T1000 (cell line): ENCODE measurements around the gene JAZF1.
A peak's percentile ranks its signal among the peaks of the same experiment; 100 is the strongest.

Experiments
- DNase-seq: peaks from one replicate; lab custom pipeline; 2025; ENCODE audit warnings: mixed read lengths; lab: John Stamatoyannopoulos, UW

The JAZF1 gene

DNA sequence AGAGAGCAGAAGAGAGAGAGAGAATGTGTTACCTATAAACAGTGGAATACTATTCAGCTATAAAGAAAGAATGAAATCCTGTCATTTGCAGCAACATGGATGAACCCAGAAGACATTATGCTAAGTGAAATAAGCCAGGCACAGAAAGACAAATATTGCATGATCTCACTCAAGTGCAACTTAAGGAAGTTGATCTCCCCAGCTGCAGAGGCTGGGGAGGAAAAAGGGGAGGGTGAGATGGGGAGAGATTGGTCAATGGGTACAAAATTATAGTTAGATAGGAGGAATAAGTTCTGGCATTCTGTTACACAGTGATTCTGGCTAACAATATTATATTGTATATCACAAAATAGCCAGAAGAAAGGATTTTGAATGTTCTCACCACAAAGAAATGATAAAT is 11.2 kb upstream of the JAZF1 start:
- no peak for DNase-seq

- DNase-seq, result no peak
Measured at GRCh38 chr7:28191184-28191583, 10.6 kb upstream of the JAZF1 start.

DNA sequence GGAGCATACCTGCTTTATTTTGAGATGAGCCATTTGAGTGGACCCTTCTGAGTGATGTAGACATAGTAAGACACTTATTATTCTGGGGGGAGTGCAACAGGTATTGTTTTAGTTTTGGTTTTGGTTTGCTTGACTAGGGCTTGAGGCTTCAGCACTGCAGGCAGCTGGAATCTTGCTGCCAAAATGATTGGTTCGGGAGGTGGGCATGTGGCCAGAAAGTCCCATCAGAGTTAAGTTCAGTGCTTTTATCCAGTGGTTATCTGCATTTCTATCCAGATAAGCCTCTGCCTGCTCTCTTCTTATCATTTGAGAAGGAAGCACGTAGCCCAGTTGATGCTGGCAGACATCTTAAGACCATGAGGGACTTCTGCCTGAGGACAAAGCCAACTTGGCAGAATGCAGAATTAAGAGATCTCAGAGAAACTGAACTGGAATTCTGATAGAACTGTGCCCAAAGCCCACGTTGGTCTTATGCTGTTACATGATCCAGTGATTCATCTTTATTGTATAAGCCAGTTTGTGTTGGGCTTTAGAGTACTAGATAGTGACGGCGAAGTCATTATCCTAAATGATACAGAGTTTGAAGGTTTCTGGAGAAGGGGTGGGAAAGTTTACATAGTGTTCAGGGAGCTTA is 9.6 kb upstream of the JAZF1 start:
- DNase-seq, result no peak

GRCh38 chr7:28187012-28187411 is 6.4 kb upstream of the JAZF1 start:
- DNase-seq, result no peak

GRCh38 chr7:28183627-28184026 is 3.0 kb upstream of the JAZF1 start:
- no peak for DNase-seq

- no peak for DNase-seq
Measured at GRCh38 chr7:28182071-28182471, 1.5 kb upstream of the JAZF1 start.

- DNase-seq, result no peak
Measured at GRCh38 chr7:28181416-28181815, 821 bp upstream of the JAZF1 start.

DNA sequence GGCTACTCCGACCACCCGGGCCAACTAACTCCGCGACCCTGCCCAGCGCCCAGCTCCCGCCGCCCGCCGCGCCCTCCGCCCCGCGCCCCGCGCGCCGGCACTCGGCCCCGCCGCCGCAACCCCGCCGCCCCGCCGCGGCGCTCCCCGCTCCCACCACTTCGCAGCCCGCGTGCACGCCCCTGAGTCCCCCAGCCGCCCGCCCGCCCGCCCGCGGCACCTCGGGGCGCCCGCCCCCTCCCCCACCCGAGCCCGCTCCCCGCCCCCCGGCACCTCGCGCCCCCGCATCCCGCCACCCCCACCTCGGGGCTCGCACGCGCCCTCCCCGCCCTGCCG is 598 bp downstream of the JAZF1 start:
- DNase-seq, result no peak

- peak; percentile 12 for DNase-seq
Measured at GRCh38 chr7:28179120-28180030, 1.2 kb downstream of the JAZF1 start.

DNA sequence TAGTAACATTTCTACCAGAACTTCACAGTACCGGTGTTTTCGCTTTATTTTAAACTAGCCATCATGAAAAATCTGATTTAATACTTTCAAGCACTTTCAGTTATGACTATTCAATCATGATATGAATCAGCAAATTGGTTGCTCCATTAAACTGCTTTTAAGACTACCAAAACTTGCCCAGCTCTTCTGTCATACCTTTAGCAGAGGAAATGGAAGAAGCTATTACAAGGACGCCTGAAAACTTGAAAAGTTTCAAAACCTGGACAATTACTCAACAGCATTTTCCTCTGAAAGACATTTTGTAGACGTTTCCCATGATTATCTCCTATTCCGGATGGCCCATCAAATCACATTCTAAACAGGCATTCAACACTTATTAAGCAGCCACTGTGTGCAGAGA is 2.0 kb downstream of the JAZF1 start:
- DNase-seq, result no peak

DNA sequence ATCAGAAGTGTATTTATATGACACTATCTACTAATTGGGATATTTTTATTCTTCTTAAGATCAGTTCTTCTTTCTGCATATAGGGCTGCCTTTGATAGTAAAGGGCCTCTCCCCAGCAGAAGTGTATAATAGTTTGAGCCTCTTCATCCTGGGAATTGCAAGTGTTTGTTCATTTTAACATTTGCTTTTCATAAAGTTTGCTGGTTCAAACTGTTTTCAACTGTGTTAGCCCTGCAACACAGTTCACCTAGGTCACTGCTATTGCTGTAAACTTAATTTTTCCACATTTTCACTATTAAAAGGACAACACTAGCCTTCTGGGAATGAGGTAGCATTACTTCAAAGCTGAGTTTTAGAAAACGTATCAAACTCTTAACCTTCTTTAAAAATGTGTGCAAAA is 2.8 kb downstream of the JAZF1 start:
- no peak for DNase-seq

GRCh38 chr7:28176645-28177044 is 4.0 kb downstream of the JAZF1 start:
- DNase-seq, result no peak

DNA sequence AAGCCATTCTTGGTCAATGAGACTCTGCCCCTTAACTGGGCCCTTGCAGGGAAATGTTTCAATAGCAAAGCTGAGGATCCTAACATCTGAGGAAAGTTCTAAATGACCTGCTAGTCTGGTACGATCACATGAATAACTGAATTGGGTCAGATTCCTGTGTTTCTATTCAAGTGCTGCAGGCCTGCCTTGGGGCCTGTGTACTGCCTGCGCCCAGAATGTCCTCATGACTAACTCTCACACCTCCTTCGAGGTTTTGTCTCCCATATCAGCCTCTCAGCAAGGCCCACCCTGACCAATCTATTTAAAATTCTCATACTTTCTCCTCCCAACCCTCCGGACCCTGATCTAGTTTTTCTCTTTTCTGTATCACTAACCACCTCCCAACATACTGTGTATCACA is 4.4 kb downstream of the JAZF1 start:
- DNase-seq, result no peak

- DNase-seq, result no peak
Measured at GRCh38 chr7:28174901-28175661, 5.5 kb downstream of the JAZF1 start.

DNA sequence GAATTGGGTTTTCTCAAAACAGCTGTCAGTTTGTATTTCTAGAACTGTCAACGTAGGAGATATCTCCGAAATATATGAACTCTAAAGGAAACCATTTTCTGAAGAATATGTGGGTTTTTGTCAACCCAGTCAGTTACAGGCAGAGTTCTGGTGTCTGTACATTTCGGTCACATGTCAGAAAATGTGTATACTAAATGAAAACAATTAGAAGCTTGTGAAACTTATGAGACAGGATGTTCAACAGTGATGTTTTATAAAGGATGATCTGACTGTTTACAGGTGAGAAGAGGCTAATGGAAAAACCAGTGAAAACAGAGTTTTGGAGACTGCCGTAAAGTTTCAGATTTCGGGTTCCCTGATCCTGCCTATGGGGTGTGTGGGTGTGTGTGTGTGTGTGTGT is 6.2 kb downstream of the JAZF1 start:
- no peak for DNase-seq

- no peak for DNase-seq
Measured at GRCh38 chr7:28173531-28173930, 7.1 kb downstream of the JAZF1 start.

- no peak for DNase-seq
Measured at GRCh38 chr7:28172958-28173357, 7.6 kb downstream of the JAZF1 start.

DNA sequence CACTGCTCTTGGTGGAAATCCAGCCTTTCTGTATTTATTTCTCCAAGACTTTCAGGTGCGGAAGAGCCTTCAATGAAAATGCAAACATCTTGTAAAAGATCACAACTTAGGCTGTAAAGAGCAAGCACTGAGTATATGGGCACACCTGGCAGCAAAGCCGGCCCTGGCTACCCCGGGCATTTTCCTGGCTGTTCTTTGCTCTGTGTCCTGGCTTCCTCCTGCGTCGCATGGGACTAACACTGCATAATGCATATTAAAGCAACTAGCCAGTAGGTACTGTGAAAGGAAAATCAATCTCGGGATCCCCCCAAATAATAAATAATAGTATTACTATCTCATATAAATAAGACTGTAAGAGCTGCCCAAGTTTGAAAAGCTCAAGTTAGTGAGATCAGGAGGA is 9.9 kb downstream of the JAZF1 start:
- no peak for DNase-seq

DNA sequence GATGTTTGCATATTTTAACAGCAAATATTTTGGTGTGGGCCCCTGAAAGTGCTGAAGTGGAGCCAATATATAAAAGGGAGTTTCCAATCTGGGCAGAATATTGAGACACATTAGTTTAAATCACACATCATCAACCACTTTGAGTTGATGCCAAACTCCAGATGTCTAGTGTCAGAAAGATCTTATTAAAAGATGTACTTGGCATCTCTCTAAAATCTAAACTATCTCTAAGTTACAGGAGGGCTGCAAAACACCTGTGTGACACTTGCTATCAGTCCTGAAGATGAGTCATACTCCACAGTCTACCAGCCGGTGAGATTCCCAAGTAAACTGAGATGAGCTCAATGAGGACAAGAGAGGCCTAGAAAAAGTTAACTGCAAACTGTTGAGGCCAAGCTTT is 11.4 kb downstream of the JAZF1 start:
- no peak for DNase-seq

DNA sequence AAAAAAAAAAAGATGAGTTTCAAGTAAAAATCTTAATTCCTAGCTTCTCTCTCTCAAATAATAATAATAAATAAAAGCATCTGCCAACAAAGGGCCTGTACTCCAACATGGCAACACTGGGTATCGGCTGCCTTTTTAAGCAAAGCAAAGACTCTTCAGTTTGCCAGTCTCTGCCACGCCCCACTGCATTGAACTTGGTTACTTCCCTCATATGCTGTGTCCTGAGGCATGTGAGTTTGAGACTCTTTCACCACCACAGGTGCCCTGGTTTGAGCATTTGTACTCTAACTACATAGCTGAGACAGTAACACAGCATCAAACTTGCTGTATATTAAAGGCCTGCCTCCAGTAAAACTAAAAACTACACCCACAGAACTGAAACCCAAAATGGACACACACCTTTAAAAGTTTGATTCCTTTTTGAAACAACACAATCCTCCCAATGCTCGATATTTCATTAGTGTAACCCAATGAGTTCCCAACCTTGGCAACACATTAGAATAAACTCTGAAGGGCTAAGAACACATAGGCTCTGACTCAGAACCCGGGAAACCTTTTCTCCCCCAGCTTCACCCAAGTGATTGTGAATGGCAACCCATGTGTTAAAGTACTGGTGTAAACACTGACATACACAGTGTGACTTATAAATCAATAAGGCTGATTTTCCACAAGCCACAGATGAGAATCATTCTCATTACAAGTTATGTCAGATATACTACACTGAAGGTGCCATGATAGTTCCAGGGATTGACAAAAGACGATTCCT is 12.0 kb downstream of the JAZF1 start:
- DNase-seq, result no peak

DNA sequence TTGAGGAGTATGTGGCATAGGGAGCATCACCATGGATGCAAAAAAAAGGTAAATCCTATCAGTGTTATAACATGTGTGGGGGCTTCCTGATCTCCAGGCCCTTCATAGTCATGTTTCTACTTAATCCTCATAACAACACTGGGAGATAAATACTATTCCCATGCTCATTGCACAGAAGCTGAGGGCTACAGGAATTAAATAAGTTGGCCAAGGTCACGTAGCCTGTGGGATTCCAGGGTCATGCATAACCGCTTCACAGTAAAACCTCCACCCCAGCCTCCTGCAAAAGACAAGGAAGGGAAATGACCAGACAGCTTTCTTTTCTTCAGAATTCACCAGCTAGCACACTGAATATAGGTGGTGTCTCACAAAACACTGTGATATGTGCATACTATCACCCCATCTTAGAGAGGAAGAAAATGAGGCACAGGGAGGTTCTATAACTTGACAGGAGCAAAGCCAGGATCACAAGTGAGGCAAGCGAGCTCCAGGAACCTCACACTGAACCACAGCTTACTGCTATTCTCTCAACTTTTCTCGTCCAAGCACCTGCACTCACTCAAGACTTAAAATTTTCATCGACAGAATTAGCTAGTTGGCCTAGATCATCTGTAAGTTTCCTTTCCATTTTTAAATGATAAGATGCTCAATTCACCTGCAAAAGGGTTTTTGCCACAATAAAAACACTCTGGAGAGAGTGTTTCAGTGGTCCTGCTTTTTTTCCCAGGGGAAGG is 13.4 kb downstream of the JAZF1 start:
- no peak for DNase-seq
